Measurements from ENCODE around the gene NABP1.

The NABP1 gene

DNA sequence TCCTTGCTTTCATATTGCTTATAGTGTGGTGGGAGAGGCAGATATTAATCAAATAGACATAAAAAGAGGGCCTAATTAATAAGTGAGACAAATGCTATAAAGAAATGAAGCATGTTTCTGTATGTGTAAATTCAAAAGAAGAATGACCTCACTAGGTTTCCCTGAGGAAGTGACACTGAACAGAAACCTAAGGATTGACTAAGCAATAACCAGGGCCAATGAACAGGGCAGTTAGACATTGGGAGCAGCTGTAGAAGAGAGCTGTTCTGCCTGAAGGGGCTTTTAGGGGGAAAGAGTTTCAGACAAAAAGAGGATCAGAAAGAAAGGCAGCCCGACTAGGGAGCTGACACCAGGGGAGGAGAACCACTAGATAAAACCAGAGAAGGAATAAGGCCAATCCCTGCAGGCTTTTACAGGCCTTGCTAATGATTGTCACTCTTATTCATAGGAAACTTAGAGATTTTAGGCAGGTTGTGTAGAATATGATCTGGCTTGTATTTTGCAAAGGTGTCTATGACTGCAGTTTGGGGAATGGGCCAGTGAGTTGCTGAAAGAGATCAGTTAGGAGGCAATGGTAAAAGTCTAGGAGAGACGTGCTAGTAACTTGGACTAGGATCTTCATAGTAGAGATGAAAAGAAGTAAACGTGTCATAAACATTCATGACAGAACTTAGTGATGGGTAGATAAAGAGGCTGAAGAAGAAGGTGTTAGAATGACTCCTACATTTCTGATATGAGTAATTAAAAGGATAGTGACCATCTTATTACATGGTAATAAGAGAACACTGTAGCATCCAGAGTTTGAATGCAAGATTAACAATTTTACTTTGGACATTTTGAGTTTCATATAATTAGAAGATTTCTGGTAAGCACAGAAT, 26.8 kb upstream of the NABP1 start:
- DNase-seq = no peak

DNA sequence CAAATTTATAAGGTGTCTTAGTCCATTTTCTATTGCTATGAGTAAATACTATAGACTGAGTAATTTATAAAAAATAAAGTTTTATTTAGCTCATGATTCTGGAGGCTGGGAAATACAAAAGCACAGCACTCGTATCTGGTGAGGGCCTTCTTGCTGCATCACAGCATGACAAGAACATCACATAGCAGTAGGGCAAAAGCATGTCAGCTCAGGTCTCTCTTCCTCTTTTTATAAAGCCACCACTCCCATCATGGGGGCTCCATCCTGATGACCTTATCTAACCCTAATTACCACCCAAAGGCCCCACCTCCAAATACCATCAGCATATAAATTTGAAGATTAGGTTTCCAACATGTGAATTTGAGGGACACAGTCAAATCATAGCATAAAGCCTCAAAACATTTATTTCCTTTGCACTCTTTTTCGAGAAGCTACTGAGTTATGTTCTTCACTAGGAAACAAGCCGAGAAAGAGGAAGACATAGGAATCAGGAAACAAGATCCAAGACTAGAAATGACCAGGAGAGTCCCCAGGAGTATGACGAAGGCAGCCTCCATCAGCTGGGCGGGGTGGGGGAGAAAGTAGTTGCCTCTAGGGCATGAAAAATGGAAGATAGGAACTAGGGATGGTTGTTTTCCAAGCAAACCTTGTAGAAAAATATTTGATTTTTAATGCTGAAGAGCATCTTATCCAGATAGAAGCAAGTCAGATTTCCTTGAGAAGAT, 24.1 kb upstream of the NABP1 start:
- DNase-seq = no peak

DNA sequence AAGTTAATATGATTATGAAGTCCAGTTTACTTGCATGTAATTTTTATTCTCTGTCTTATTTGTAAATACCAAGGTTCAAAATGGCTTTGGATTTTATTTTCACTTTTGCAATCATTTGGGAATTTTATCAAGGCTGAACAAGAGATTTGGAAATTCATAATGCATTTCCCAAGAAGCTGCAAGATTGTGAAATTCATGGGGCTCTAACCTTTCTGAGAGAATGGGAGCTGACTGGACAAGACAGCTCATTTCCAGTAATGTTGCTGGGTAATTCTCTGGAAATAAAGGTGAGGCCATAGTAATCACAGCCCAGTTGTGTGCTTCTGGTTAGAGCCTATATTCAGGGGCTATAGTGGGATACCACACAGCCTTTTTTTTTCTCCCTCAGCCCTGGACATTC, 21.5 kb upstream of the NABP1 start:
- no peak for DNase-seq

DNA sequence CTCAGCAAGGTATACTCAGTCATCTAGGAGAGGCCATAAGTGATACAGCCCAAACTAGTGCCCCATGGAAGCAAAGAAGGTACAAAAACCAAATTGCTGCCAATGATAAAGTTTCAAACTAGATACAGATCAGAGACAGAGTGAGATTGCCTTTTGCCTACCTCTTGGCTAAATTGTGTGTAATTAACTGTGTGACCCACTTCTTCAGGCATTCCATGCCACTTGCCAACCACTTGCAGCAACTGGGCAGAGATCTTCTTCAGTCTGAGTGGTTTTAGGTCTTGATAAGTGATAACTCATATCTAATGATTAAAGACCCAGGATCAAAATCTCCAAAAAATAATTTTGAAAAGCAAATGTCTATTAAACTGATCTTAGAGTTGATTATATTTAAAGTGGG, 21.1 kb upstream of the NABP1 start:
- no peak for DNase-seq

DNA sequence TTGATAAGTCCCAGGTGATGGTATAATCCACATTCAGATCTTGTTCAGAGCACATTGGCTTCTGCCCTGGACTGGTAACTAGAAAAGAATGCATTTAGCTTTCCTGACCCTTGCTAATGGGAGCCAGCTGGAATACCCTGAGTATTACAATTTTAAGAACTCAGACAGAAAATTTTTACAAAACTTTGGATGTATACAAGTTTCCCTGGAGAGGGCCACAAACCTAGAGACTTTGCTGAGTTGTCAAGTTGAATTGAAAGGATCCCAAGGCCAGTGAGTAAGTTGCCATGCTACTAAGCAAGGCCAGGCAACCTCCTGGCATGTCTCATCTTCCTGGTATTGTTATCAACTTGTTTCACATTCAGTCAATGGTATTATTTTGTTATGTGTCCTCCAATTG, 20.0 kb upstream of the NABP1 start:
- no peak for DNase-seq

DNA sequence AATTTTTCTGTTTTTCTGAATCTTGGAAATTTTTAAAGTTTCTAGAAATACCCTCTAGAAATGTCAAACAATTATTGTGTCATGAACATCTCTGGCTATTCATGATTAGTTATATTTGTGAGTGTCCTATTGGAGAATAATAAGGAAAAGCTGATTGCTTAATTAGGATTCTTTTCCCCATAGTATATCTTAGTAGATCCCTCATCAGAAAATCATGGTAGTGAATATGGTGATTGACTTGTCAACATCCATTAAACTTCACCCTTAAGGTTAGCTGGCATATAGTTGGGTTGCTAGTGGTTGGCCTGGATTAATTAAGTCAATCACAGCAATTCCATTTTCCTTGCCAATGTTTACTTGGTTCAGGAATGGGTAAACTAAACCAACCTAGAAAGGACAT, 18.7 kb upstream of the NABP1 start:
- DNase-seq = no peak

DNA sequence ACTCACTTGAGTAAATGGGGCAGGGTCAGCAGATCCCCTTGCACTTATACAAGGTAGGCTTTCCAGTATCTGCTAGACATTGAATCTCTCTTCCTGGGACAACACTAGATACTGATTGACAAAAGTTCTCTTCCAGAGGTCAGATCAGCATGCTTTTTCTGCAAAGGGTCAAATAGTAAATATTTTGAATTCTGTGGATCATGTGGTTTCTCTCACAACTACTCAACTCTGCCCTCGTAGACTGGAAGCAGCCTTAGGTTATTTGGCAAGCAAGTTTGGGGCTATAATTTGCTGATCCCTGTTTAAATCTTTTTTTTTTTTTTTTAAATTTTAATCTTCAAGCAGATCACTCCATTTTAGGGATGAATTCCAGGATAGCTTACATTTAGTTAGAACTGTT, 17.4 kb upstream of the NABP1 start:
- DNase-seq = no peak

DNA sequence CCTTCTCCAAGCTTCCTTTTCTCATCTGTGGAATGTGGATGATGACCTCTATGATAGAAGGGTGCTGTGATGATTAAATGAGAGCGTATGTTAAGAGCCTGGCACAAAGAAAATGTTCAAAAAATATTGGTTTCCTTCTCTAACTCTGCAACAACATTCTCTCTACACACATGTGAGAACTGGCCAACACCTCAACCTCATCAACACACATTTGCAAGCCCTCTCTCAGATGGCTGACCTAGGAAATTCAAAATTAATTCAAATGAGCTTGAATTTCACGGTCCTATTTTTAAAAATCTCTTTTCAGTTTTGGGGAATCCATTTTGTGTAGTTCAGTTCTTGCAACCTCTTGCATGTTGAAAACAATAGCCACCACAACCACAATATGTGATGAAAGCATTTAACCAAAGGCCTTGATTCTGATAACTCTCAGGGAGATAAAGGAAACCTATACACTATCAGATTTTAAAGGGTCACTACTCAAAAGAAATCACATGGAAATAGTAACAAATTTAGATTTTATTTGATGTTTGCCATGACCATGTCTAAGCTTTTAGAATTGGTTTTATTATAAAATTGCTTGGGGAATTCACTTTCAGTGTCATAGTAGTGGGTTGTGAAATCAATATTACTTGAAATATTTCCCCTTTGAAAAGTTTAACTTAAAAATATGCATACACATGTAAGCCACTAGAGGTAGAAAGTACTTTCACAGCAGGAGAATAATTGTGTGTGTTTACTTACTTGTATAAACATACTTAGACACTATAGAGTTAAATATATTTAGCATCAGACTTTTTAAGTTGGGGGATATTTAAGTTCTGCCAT, 16.6 kb upstream of the NABP1 start:
- DNase-seq = no peak

DNA sequence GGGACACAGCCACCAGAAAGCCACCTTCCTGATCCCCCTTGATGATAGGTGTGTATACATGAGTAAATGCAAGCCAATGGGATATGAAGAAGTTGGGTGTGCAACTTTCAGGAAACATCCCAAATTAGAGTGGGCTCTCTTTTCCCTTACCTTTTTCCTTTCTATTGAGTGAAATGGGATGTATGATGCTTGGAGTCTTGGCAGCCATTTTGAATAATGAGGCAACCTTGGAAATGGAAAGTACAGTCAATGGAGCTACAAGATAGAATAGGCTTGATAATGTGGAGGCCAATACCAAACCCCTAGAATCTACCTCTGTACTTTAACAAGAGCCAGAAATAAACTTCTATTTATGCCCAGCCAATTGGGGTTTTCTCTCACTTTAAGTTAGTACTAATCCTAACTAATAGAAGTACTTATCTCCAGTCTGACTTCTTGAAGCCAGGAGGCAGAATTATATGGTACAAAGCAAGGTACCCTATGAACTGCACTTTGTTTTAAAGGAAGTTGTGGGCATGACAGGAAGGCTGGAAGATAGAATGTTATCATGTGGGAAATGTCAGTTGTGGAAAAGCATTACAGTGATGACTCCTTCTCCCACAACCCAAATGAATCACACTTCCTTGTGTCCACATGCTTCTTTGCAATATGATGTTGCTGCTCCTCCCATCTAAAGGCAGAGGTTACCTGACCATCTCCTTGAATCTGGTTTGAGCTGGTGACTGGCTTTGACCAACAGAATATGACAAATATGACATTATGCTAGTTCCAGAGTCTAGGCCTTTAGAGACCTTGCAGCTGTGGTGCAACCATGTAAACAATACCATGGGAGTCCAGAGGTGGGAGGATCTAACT, 12.9 kb upstream of the NABP1 start:
- no peak for DNase-seq

DNA sequence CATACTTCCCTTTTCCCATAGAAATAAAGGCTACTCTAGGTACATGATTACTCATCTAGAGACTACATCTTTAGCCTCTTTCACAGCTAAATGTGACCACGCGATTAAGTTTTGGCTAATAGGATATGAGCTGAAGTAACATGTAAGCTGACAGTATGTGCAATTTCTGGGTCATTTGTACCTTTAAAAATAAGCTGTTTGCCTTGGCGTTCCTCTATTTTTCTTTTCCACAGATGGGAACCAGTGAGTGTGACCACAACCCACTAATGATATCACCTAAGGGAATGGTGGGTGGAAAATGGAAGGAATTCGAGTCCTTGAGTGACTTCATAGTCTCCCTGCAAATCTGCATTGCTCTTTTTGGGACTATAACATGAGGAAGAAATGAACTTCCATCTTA, 11.7 kb upstream of the NABP1 start:
- DNase-seq = no peak

DNA sequence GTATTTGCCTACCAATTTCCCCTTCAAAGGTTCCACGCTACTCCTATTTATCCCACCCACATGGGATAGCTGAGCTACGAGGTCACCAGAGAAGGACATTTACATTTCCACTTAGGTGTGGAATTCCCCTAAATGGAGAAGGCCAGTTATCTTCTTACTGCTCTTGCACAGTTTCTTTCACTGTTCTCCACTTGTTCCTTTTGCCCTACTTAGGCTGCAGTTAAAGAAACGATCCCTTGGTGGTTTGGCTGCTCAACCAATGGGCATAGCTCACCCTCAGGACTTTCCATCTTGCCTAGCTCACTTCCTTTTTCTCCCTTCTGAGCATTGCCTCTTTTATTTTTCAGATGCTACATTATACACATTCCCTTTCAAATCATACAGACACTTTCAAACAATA, 11.2 kb upstream of the NABP1 start:
- no peak for DNase-seq

DNA sequence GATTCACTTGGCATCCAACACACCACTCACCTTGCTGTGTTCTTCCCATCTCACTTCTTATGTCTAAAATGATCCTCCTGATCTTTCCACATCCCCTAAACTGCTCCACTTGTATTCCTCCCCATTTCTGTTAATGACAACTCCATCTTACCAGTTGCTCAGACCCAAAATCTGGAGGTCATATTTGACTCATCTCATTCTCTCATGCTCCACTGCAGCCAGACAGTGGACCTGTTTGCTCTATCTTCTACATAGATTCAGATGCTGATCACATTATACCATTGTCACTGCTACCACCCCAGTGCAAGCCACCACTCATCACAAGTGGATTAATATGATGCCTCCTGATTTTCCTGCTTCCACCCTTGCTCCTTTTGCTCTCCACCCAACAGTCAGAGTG, 7.9 kb upstream of the NABP1 start:
- no peak for DNase-seq

DNA sequence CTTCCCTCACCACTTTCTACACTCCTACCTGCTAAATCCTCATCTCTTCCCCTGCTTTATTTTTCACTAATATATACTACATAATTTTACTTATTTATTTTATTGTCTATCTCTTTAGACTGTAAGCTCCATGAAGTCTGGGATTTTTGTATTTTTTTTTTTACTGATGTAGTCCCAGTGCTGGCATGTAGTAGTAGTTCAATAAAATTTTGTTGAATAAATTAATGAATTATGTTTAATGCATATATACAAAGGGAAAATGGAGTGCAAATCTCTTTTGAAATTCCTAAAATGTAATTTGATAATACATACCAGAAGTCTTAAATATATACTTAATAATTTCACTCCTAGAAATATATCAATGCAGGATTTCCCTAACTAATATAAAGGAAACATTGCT, 7.1 kb upstream of the NABP1 start:
- DNase-seq = no peak

DNA sequence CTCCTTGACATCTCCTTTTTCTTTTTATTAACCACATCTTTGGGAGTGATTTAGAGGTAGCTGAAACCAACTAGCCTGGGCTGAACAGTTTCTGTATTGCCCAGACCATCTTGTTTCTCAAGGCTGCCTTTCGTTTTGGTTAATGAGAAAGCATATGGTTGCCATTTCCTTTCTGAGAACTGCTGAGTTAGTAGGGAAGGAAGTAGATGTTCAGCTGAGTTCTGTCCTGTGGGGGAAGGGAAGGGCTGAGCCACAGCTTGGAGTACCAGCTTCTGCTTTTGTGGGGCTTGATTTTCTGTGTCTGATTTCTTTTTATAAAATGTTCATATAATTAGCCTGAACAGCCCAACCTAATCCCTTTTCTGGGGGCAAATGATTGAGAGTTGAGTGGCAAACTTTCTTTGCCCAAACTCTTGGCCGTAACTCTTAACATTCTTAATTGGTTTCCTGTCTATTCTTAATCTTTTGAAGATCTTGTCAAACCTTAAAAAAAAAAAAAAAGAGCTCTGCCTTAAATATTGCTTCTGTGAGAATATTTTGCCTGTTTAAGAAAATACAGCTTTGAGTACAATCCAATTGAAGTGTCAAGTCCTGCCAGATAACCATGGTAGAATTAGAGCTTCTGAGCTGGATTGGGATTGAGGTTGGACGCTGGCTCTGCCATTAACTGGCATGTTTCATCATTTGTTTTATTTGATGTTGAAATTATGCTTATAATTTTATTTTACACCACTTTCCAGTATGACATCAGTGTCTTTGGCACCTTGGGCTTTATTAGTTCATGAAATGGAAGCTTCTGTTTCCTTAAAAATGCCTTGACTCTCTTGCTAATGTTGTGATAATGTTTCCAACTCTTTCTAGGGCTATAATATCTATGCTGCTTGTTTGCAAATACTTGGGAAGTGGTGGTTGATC, 1.9 kb upstream of the NABP1 start:
- DNase-seq = no peak

DNA sequence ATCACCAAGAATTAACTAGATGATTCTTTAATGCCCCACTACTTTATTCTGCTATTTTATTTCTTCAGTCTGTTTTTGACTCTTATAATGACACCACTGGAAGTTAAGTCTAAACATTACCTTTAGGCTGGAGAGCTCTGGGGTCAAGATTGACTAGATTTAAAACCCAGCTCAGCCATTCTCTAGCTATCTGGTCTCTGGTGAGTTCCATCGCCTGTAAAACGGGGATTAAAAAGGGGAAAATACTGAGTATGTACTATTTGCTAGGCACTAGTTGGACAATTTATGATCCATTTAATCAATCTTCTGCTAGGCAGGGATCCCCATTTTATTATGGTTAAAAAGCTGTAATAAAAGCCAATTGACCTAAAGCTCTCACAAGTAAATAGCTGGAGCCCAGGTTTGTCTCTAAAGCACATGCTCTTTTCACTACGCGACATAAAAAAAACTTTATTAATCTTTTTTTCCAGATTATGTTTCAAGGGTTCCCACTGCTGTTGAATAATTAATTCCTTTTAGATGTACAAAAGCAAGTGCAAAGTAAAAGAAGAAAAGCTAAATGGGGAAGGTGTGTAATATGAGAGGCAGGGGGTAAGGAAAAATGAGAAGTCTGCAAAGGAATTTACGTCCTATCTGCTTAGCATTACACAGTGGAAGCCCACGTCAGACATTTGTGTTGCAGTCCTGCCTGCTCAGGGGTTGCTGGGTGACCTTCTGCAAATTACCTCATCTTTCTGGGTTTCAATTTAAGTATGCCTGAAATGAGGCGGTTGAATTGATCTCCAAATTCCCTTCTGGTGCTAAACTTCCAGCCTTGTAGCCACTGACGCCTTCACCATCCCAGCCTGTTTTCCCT, 918 bp upstream of the NABP1 start:
- DNase-seq = no peak

DNA sequence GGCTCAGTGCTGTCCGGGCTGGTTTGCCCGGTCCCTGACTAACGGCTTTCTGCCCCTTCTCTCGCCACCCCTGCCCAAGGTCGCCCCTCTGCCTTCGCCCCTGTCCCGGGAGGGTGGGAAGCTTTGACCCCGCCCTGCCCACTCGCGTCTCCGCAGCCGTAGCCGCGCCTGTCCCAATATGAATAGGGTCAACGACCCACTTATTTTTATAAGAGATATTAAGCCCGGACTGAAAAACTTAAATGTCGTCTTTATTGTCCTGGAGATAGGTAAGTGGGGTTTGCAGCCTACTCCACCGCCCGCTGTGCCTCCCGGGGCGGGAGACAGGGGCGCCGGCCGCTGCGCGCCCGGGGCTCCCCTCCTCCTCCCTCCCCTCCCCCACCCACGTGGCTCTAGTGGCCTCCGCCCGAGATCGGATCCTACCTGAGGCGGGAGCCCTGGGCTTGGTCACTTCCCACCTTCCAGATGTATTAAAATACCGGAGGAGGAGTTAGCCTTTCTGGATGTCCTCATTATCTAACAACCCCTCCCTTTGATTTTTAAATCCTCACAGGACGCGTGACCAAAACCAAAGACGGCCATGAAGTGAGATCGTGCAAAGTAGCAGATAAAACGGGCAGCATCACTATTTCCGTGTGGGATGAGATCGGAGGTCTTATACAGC, 633 bp downstream of the NABP1 start:
- DNase-seq = no peak

DNA sequence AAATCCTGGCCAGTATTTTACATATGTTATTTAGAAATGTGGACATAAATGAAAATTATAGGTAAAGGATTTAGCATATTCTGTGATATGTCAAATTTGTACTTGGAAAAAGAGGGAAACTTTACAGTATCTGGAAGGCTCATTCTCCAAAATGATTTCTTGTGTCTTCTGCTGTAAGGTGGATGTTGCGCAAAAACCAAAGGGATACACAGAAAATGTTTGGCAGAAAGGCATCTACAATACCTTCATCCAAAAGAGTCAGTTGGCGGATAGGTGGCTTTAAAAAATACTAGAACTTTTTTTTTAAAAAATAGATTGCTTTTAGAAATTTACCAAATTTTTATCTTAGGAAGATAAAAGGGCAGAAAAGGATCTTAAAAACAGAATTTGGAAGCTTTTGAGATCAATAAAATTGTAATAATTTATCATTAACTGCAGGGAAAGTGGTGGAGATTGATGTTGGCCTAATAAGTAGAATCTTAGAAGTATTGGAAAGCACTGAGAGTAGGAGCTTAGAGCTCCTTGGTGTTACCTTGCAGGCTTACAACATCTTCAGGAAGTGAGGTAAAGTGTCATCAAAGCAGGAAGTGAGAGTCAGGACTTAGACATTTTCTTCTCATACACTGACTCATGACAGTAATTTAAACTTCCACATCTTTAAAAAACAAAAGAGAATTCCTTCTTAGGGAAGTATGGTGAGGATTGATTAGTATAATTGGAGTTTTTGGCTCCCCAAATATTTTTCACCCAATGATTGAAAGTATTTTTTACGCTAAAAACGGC, 2.1 kb downstream of the NABP1 start:
- DNase-seq = no peak

DNA sequence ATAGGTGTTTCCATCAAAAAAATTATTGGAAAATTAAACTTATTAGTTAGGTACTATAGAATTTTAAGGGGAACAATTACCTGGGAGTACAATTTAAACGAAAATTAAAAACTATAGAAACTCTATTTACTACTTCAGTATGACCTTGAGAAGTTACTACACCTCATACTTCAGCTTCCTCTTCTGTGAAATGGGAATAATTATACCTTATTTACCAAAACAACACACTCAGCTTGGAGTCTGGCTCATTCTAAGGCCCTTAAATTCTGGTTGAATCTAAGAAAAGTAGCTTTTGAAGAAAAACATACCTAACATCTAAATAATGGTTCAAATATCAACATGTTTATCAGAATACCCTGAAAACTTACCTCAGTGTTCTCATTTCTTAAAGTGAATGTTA, 2.7 kb downstream of the NABP1 start:
- no peak for DNase-seq

DNA sequence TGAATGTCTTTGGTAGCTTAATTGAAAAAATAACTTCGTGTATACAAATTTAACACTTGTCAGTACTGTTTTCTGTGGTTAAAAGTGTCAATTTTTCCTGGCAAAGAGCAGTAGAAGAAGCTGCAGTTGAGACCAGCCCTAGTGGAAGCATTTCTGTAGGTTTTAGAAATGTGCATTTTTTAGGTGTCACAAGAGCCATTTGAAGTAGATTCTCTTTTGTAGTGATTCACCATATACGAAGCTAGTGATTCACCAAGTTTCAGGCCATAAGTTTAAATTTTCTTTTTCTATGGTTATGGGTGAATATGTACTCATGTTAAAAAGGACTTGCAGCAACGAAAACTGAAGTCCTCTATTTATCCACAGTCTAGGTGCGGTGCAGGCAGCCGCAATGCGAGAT, 4.2 kb downstream of the NABP1 start:
- no peak for DNase-seq

Measured in cerebellar nuclear complex (tissue), 1 donor.